Smooth muscle cell (in vitro differentiated cells): ENCODE measurements around the gene PROX1. TPM values are rescaled to one million over a fixed set of nuclear protein-coding genes. Genes with fewer than 3 reads are reported as not detected.

Experiments used
- DNase-seq: peaks from one replicate; lab custom pipeline; 2025; ENCODE audit not compliant: unreplicated experiment; lab: John Stamatoyannopoulos, UW
- H2AFZ ChIP-seq: fragments of 200-600 bp; sonication (generic); 2 replicates; pipeline ENCODE4 v1.6.0; 2016; ENCODE audit warnings: antibody characterized with exemption, low read depth, mild to moderate bottlenecking
- H3F3A ChIP-seq: fragments of 200-600 bp; sonication (generic); 2 replicates; pipeline ENCODE4 v1.6.0; 2017; ENCODE audit warnings: antibody characterized with exemption, low read depth
- H3K27ac ChIP-seq: fragments of 200-600 bp; sonication (generic); 2 replicates; pipeline ENCODE4 v1.5.1; 2016; ENCODE audit warnings: low read depth, mild to moderate bottlenecking
- H3K27me3 ChIP-seq: fragments of 200-600 bp; sonication (generic); 2 replicates; pipeline ENCODE4 v1.6.1; 2016; ENCODE audit warnings: low read depth, mild to moderate bottlenecking
- H3K36me3 ChIP-seq: fragments of 200-600 bp; sonication (generic); 2 replicates; pipeline ENCODE4 v1.5.1; 2016; ENCODE audit warnings: low read depth
- H3K4me1 ChIP-seq: fragments of 200-600 bp; sonication (generic); 2 replicates; pipeline ENCODE4 v1.5.1; 2016; ENCODE audit warnings: low read depth
- H3K4me2 ChIP-seq: fragments of 200-600 bp; sonication (generic); 2 replicates; pipeline ENCODE4 v1.6.0; 2016; ENCODE audit warnings: mild to moderate bottlenecking
- H3K4me3 ChIP-seq: fragments of 200-600 bp; sonication (generic); 2 replicates; pipeline ENCODE4 v1.5.1; 2016; ENCODE audit warnings: mild to moderate bottlenecking
- H3K79me2 ChIP-seq: fragments of 200-600 bp; sonication (generic); 2 replicates; pipeline ENCODE4 v1.6.0; 2016; ENCODE audit warnings: low read depth, mild to moderate bottlenecking
- H3K9ac ChIP-seq: fragments of 200-600 bp; sonication (generic); 2 replicates; pipeline ENCODE4 v1.6.0; 2016; ENCODE audit warnings: low read depth
- H3K9me3 ChIP-seq: fragments of 200-600 bp; sonication (generic); replicated peaks from 2 replicates; pipeline ENCODE4 v1.5.1; 2016; ENCODE audit warnings: low read depth
- H4K20me1 ChIP-seq: fragments of 200-600 bp; sonication (generic); 2 replicates; pipeline ENCODE4 v1.6.0; 2016; ENCODE audit warnings: low read depth
- CTCF ChIP-seq: fragments of 200-600 bp; sonication (generic); IDR thresholded peaks from 2 replicates; pipeline ENCODE4 v1.5.1; 2017; ENCODE audit warnings: borderline replicate concordance, mild to moderate bottlenecking, antibody characterized with exemption; ENCODE audit not compliant: insufficient read depth, poor library complexity, severe bottlenecking
- WGBS: methylation state at CpG from one replicate; pipeline ENCODE4 v1.1.7; 2016; ENCODE audit warnings: low lambda C conversion rate; 5-methylcytosine and 5-hydroxymethylcytosine counted together
- polyA plus RNA-seq: library from polyadenylated mRNA; unstranded; fragments of >200 nt; fragmentation: Nextera tagmentation; extraction: Ambion mirVana; gene quantifications from 2 replicates; pipeline ENCODE4 v1.2.1, GENCODE V29; 2016
- total RNA-seq: library from RNA; depleted of rRNA; stranded (reverse); fragments of >200 nt; gene quantifications from 2 replicates; pipeline ENCODE4 v1.2.3, GENCODE V29; 2014

Gene PROX1
- total and polyA plus RNA-seq, 2 experiments from 2014 or later: 0.24 to 2.9 TPM

- no peaks in the 10 kb centered on the region for H4K20me1 ChIP-seq
Observed at GRCh38 chr1:213987422-213987926, 299 bp upstream of the PROX1 start.

GRCh38 chr1:213988507-213989001, 781 bp downstream of the PROX1 start:
- H3F3A ChIP-seq: peaks cover 4% of the 10 kb centered on the region
- H3K4me1 ChIP-seq: peaks cover 34% of the 10 kb centered on the region
- peak overlapping the region; percentile 59 for H3K9ac ChIP-seq
- 1% methylated on average over 17 of the region's 17 CpGs for WGBS
- no peaks in the 10 kb centered on the region for H3K79me2 ChIP-seq
- peak overlapping the region; percentile 54 for H3K27ac ChIP-seq
- H3K36me3 ChIP-seq: no peaks in the 10 kb centered on the region
- peaks cover 71% of the 10 kb centered on the region for H3K27me3 ChIP-seq
- peak overlapping the region; percentile 63 for H2AFZ ChIP-seq
- H3K4me2 ChIP-seq: peak overlapping the region; percentile 84
- DNase-seq: no peak
- H3K9me3 ChIP-seq: no peaks in the 10 kb centered on the region
- no peak for TF ChIP-seq CTCF
- H3K4me3 ChIP-seq: peak overlapping the region; percentile 69
- no peaks in the 10 kb centered on the region for H4K20me1 ChIP-seq

More at GRCh38 chr1:213987422-213987926, 299 bp upstream of the PROX1 start:
- peak; percentile 37 for DNase-seq
- peaks cover 42% of the 10 kb centered on the region for H3K4me1 ChIP-seq
- H3K79me2 ChIP-seq: no peaks in the 10 kb centered on the region
- H3K9ac ChIP-seq: peak overlapping the region; percentile 59
- H2AFZ ChIP-seq: peak overlapping the region; percentile 63
- peak overlapping the region; percentile 54 for H3K27ac ChIP-seq
- peaks cover 72% of the 10 kb centered on the region for H3K27me3 ChIP-seq
- H3K36me3 ChIP-seq: no peaks in the 10 kb centered on the region
- no peaks in the 10 kb centered on the region for H3K9me3 ChIP-seq
- H3K4me2 ChIP-seq: peak overlapping the region; percentile 84
- H3K4me3 ChIP-seq: peak overlapping the region; percentile 69
- H3F3A ChIP-seq: peaks cover 4% of the 10 kb centered on the region
- WGBS: under 1% methylated on average over 29 of the region's 35 CpGs
- TF ChIP-seq CTCF: no peak

- Histone ChIP-seq H3K36me3 (no peaks in the 10 kb centered on the region), H4K20me1 (no peaks in the 10 kb centered on the region), H3K9ac (peak overlapping the region; percentile 59), H3K4me1 (peaks cover 29% of the 10 kb centered on the region), H3K79me2 (no peaks in the 10 kb centered on the region), H3K4me3 (peak overlapping the region; percentile 69), H3K27ac (no peak overlapping the region), H3K9me3 (no peaks in the 10 kb centered on the region), H2AFZ (peak overlapping the region; percentile 63), H3K4me2 (peak overlapping the region; percentile 84), H3K27me3 (peaks cover 71% of the 10 kb centered on the region), H3F3A (peaks cover 4% of the 10 kb centered on the region)
- no peak for DNase-seq
- no peak for TF ChIP-seq CTCF
- under 1% methylated on average over 38 of the region's 39 CpGs for WGBS
Observed at GRCh38 chr1:213989002-213989855, 1.5 kb downstream of the PROX1 start.
